HG02571 (cell line): ENCODE results near the gene TGFBR3L.
"Not testable (repeated sequence)": the region's sequence is repeated elsewhere in the genome, so short reads cannot be mapped to it uniquely, and the experiment has no call there.

Source experiments
- ATAC-seq: cut with Tn5 transposase; IDR thresholded peaks from one replicate; pipeline ENCODE4 v1.9.1; 2021; ENCODE audit warnings: mild to moderate bottlenecking, moderate library complexity; ENCODE audit not compliant: unreplicated experiment

The TGFBR3L gene

DNA sequence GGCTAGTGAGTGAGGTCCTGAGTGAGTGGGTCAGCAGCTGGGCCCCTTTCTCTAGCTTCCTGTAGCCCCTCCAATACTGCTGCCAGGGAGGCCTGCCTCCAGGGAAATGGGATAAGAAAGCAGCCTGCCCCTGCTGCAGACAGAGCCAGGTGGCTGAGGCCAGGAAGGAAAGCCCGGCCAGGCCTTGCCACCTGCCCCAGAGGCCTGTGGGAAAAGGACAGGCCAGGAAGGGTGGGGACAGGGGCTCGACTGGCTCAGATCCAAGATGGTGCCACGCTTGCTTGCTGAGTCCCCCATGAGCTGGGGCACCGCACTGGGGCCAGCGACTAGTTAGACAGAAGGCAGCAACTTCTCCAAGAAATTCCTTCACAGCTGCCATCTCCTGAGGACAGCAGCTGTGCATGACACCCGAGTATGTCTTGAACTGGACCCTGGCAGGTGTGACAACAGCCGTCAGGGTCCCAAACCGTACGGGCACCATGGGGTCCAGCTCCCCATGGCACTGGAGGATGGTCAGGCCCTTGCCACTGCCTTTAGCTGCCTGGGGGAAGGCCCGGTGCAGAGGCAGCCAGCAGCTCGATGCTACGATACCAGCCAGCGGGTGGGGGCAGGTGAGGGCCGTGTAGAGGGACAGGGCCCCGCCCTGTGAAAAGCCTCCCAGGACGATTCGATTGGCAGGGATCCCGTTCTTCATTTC lies 35.4 kb upstream of the TGFBR3L start:
- ATAC-seq = no peak

- no peak for ATAC-seq
Observed at GRCh38 chr19:7879836-7880235, 34.8 kb upstream of the TGFBR3L start.

GRCh38 chr19:7881910-7882309 lies 32.7 kb upstream of the TGFBR3L start:
- no peak for ATAC-seq

GRCh38 chr19:7883105-7883504 lies 31.5 kb upstream of the TGFBR3L start:
- no peak for ATAC-seq

DNA sequence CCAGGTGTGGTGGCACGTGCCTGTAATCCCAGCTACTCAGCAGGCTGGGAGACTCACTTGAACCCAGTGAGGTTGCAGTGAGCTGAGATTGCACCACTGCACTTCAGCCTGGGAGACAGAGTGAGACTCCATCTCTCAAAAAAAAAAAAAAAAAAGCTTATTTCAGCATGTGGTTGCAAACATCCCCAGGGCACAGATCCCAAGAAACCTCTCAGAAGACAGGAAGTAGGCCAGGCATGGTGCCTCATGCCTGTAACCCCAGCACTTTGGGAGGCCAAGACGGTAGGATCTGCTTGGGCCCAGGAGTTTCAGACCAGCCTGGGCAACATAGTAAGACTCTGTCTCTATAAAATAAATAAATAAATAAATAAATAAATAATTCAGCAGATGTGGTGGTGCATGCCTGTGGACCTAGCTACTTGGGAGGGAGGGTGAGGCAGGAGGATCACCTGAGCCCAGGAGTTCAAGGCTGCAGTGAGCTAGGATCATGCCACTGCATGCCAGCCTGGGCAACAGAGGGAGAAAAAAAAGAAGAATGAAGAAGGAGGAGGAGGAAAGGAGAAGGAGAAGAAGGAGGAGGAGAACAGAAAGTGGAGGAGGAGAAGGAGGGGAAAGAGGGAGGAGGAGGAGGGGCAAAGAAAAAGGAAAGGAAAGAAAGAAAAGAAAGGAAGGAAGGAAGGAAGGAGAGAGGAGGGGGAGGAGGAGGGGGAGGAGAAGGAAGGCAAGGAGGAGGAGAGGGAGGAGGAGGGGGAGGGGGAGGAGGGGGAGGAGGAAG lies 30.6 kb upstream of the TGFBR3L start:
- no peak for ATAC-seq

DNA sequence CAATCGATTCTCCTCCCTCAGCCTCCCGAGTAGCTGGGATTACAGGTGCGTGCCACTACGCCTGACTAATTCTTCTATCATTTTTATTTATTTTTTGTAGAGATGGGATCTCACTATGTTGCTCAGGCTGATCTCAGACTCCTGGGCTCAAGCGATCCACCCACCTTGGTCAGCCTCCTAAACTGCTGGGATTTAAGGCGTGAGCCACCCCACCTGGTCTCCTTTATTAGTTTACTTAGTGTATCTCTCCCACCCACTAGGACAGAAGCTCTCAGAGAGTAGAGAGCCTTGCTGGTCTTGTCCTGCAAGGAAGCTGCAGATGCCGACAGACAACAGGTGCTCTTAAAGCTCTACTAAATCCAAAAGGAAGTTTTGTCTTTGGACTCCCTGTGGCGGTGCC lies 28.8 kb upstream of the TGFBR3L start:
- ATAC-seq = no peak

DNA sequence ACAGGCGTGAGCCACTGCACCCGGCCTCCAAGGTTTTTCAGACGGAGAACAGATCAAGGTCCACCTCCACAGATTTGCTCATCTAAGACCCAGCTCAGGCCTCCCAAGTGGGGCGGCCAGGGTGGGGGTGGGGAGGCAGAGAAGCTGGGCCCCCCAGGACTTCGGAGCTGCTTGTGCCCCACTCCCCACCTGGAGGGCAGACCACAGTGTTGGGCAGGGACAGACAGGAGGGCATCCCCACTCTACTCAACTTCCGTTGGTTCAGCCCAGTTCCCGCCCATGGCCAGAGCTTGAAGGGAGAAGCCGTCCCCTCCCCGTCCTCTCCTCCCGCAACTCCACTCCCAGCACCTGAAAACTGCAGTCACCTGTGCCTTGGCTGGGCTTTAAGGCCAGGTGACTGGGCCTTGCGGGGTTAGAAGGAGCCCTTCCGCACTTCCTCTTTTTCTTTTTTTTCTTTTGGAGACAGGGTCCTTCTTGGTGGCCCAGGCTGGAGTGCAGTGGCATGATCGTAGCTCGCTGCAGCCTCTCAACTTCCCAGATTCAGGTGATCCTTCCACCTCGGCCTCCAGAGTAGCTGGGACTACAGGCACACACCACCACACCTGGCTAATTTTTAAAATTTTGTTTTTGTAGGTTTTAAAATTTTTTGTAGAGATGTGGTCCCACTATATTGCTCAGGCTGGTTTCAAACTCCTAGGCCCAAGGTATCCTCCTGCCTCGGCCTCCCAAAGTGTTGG lies 27.1 kb upstream of the TGFBR3L start:
- ATAC-seq = no peak

GRCh38 chr19:7888145-7888825 lies 26.3 kb upstream of the TGFBR3L start, which contains the start of gene LRRC8E:
Gene LRRC8E (plus strand): TSS chr19:7888510. CDS start chr19:7895604, 7,094 bp downstream.
- ATAC-seq = no peak

- no peak for ATAC-seq
Observed at GRCh38 chr19:7888826-7889217, 25.8 kb upstream of the TGFBR3L start.

DNA sequence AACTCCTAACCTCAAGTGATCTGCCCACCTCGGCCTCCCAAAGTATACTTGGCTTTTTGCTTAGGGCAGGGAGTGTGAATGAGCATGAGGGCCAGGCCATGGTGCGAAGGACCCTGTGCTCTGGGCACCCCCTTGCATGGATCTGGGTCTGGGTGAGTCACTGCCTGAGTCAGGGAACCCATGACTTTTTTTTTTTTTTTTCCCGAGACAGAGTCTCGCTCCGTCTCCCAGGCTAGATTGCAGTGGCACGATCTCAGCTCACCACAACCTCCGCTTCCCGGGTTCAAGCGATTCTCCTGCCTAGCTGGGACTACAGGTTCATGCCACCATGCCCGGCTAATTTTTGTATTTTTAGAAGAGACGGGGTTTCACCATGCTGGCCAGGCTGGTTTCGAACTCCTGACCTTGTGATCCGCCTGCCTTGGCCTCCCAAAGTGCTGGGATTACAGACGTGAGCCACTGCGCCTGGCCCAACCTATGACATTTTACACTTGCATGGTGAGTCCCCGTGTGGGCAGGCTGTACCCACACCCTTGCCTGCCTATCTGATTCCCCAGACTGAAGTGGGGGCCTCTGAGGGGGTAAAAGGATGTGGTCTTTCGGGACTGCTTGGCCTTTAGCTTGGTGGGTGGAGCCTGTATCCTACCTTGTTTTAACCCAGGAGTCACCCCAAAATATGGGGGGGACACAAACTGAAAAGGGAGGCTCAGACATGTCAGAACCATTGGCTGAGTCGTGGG lies 21.1 kb upstream of the TGFBR3L start:
- not testable (repeated sequence) for ATAC-seq

DNA sequence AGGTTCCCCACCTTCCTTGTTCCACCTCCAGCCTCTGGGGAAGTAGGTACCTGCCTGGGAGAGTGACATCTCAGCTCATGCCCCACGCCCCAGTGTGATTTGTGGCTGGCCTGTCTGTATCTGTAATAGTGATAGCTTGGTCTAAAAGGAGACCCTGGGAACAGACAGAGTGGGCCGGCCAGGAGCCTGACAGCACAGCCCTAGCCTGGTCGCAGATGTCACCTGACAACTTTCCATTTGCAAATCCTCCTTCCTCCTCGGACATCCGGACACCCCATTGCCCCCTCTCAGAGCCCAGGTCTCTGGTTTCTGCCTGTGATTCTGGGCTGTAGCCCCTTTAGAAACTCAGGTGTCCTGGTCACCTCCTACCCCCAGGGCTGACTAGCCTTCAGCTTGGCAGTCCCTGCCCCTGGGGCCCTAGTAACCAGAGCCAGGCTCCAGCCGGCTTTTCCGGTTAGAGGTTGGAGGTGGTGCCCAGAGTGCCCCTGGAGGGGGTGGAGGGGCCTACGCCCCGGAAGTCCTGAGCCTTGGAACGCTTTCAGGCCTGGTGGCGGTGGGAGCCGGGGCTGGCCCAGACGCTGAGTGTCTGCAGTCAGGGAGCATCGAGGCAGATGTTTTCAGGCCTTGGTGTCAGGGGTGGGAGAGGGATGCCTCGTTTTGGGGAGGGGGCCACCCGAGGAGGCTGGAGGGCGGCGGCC lies 19.9 kb upstream of the TGFBR3L start:
- ATAC-seq = no peak

DNA sequence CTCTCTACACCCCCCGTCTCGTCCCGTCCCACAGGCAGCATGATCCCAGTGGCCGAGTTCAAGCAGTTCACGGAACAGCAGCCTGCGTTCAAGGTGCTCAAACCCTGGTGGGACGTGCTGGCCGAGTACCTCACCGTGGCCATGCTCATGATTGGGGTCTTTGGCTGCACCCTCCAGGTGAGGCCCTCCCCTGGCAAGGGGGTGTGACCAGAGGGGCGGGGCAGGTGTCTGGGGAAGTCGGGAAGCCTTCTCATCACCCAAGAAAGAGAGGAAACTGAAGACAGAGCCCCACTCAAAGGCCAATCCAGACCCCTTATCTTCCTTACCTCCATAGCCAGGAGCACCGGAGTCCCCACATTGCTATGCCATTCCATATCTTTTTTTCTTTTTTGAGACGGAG lies 19.1 kb upstream of the TGFBR3L start:
- ATAC-seq = no peak

DNA sequence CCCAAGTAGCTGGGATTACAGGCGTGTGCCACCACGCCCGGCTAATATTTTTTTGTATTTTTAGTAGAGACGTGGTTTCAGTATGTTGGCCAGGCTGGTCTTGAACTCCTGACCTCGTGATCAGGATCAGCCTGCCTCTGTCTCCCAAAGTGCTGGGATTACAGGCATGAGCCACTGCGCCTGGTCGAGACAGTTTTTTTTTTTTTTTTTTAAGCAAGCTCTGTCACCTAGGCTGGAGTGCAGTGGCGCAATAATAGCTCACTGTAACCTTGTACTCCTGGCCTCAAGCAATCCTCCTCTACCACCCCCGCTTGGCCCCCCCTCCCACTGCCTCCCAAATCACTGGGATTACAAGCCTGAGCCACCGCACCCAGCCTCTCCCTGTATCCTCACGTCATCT lies 17.3 kb upstream of the TGFBR3L start:
- no peak for ATAC-seq

DNA sequence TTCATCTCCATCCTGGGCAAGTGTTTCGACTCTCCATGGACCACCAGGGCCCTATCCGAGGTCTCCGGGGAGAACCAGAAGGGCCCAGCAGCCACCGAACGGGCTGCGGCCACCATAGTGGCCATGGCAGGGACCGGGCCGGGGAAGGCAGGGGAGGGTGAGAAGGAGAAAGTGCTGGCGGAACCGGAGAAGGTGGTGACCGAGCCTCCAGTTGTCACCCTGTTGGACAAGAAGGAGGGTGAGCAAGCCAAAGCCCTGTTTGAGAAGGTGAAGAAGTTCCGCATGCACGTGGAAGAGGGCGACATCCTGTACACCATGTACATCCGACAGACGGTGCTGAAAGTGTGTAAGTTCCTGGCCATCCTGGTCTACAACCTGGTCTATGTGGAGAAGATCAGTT lies 15.7 kb upstream of the TGFBR3L start:
- ATAC-seq = no peak

DNA sequence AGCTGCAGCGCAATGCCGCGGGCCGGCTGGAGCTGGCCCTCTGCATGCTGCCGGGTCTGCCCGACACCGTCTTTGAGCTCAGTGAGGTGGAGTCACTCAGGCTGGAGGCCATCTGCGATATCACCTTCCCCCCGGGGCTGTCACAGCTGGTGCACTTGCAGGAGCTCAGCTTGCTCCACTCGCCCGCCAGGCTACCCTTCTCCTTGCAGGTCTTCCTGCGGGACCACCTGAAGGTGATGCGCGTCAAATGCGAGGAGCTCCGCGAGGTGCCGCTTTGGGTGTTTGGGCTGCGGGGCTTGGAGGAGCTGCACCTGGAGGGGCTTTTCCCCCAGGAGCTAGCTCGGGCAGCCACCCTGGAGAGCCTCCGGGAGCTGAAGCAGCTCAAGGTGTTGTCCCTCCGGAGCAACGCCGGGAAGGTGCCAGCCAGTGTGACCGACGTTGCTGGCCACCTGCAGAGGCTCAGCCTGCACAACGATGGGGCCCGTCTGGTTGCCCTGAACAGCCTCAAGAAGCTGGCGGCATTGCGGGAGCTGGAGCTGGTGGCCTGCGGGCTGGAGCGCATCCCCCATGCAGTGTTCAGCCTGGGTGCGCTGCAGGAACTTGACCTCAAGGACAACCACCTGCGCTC lies 14.8 kb upstream of the TGFBR3L start:
- no peak for ATAC-seq

DNA sequence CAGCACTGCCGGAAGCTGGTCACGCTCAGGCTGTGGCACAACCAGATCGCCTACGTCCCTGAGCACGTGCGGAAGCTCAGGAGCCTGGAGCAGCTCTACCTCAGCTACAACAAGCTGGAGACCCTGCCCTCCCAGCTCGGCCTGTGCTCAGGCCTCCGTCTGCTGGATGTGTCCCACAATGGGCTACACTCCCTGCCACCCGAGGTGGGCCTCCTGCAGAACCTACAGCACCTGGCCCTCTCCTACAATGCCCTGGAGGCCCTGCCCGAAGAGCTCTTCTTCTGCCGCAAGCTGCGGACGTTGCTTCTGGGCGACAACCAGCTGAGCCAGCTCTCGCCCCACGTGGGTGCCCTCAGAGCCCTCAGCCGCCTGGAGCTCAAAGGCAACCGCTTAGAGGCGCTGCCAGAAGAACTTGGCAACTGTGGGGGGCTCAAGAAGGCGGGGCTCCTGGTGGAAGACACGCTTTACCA lies 14.2 kb upstream of the TGFBR3L start:
- no peak for ATAC-seq

- ATAC-seq = no peak
Observed at GRCh38 chr19:7900931-7901330, 13.7 kb upstream of the TGFBR3L start.

GRCh38 chr19:7901337-7901736 lies 13.3 kb upstream of the TGFBR3L start:
- ATAC-seq = no peak

GRCh38 chr19:7902796-7903243 lies 11.8 kb upstream of the TGFBR3L start:
- no peak for ATAC-seq
